Measurements from ENCODE around the gene AMIGO3. TPM values are rescaled to one million over a fixed set of nuclear protein-coding genes. Genes with fewer than 3 reads are reported as not detected.
"Not testable (repeated sequence)": the region's sequence is repeated elsewhere in the genome, so short reads cannot be mapped to it uniquely, and the experiment has no call there.

The AMIGO3 gene
- total RNA-seq, 4 donors from 2014 or later = 1.3 to 2.2 TPM; not detected in 2

GRCh38 chr3:49756036-49756435 lies 36.6 kb upstream of the AMIGO3 start:
- WGBS, 2 donors = 63 to 85% methylated on average over 1 of the region's 1 CpG
- H3K4me1 ChIP-seq = peaks cover 4 to 24% (median 6%) of the 10 kb centered on the region in 3 donors
- intact Hi-C loops (cut with DNase I) = no loop called here
- H3K27me3 ChIP-seq = no peaks in the 10 kb centered on the region
- DNase-seq = no peak
- H3K36me3 ChIP-seq = peaks cover 0 to 4% (median 0%) of the 10 kb centered on the region in 3 donors
- H3K9me3 ChIP-seq = no peaks in the 10 kb centered on the region
- no peak overlapping the region for H3K4me3 ChIP-seq
- H3K27ac ChIP-seq = no peak overlapping the region
- TF ChIP-seq POLR2A (IDR thresholded peaks at IDR 0.05) (no peak), CTCF (IDR thresholded peaks at IDR 0.05) (no peak)

DNA sequence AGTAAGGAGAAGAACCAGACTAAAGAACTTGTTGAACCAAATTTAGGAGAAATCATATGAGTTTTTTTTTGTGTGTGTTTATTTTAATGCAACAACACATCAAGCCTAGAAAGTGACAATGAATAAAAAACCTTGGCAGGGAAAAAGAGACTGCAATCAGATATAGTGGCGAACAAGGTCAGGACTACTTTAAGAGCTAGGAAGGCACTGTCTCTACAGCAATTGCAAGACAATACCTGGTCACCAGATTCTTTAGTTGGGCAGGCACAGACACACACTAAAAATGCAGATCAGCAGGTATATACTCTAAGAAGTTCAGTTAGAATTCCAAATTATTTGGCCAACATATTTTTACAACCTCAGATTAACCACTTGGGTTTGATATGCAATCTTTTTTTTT lies 35.1 kb upstream of the AMIGO3 start:
- peaks cover 4 to 24% (median 6%) of the 10 kb centered on the region in 3 donors for H3K4me1 ChIP-seq
- H3K36me3 ChIP-seq = peaks cover 0 to 14% (median 0%) of the 10 kb centered on the region in 3 donors
- intact Hi-C loops (cut with DNase I) = no loop called here
- H3K9me3 ChIP-seq = no peaks in the 10 kb centered on the region
- no peak overlapping the region for H3K27ac ChIP-seq
- DNase-seq = no peak
- no peak overlapping the region for H3K4me3 ChIP-seq
- no peak for TF ChIP-seq POLR2A (IDR thresholded peaks at IDR 0.05)
- TF ChIP-seq CTCF (IDR thresholded peaks at IDR 0.05) = no peak
- 75 to 100% methylated on average over 1 of the region's 1 CpG for WGBS, 2 donors
- no peaks in the 10 kb centered on the region for H3K27me3 ChIP-seq

- Histone ChIP-seq H3K27me3 (no peaks in the 10 kb centered on the region), H3K9me3 (no peaks in the 10 kb centered on the region), H3K4me1 (peaks cover 4 to 24% (median 6%) of the 10 kb centered on the region in 3 donors), H3K4me3 (no peak overlapping the region), H3K27ac (no peak overlapping the region), H3K36me3 (peaks cover 0 to 38% (median 4%) of the 10 kb centered on the region in 3 donors)
- DNase-seq = no peak
- intact Hi-C loops (cut with DNase I) = no loop called here
- no peak for TF ChIP-seq CTCF (IDR thresholded peaks at IDR 0.05)
- TF ChIP-seq POLR2A (IDR thresholded peaks at IDR 0.05) = no peak
- WGBS, 2 donors = 93 to 96% methylated on average over 4 of the region's 4 CpGs
Measured at GRCh38 chr3:49751501-49751900, 32.0 kb upstream of the AMIGO3 start.

DNA sequence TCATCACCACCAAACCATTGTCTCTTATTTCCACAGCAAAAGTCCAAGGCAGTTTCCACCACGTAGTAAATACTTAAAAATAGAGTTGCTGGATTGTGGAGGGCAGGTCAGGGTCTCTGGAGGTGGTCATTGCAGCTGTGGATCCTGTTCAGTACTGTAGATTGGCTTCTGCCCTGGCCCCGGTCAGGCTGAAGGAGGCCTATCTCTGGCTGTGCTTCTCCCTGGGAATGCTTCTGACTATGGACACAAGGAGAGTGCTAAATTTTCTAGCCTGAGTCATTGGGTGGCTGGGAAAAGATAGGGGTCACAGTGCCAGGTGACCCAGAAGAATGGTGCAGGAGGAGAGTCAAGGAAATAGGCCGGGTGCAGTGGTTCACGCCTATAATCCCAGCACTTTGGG lies 30.6 kb upstream of the AMIGO3 start:
- Histone ChIP-seq H3K36me3 (peaks cover 0 to 38% (median 4%) of the 10 kb centered on the region in 3 donors), H3K4me3 (no peak overlapping the region), H3K27ac (no peak overlapping the region), H3K27me3 (no peaks in the 10 kb centered on the region), H3K9me3 (no peaks in the 10 kb centered on the region), H3K4me1 (peaks cover 6 to 30% (median 9%) of the 10 kb centered on the region in 3 donors)
- DNase-seq = no peak
- intact Hi-C loops (cut with DNase I) = no loop called here
- TF ChIP-seq CTCF (IDR thresholded peaks at IDR 0.05) (no peak), POLR2A (IDR thresholded peaks at IDR 0.05) (no peak)
- WGBS, 2 donors = 92 to 93% methylated on average over 2 to 4 of the region's 4 CpGs

- DNase-seq; H3K27ac ChIP-seq; H3K9me3 ChIP-seq; H3K27me3 ChIP-seq; intact Hi-C loops (cut with DNase I); H3K4me3 ChIP-seq: not testable (repeated sequence)
- Histone ChIP-seq H3K4me1 (peaks cover 0 to 22% (median 9%) of the 10 kb centered on the region in 3 donors), H3K36me3 (peaks cover 0 to 41% (median 5%) of the 10 kb centered on the region in 3 donors)
- WGBS, 2 donors = 81 to 93% methylated on average over 2 to 5 of the region's 5 CpGs
Measured at GRCh38 chr3:49748874-49749273, 29.4 kb upstream of the AMIGO3 start.
